GM12878 (cell line): ENCODE measurements around the gene SHH. TPM values are rescaled to one million over a fixed set of nuclear protein-coding genes. Genes with fewer than 3 reads are reported as not detected.

Source experiments
- ATAC-seq: fragments of 200-7000 bp; cut with Tn5 transposase; 3 replicates; pipeline ENCODE4 v1.9.1; 2020; ENCODE audit warnings: mild to moderate bottlenecking, moderate library complexity
- BruUV-seq: library from RNA; stranded (reverse); fragments of 400-500 nt; replicated peaks from 2 replicates; lab custom pipeline; 2021; lab: Mats Ljungman, UMichigan
- CTCF ChIA-PET: fragments of 300-600 bp; sonication (Branson Sonifier 250); formaldehyde crosslinking; extraction: SDS; loops from one replicate; lab custom pipeline; 2021; ENCODE audit warnings: inconsistent platforms; lab: Yijun Ruan, JAX
- POLR2A ChIA-PET: fragments of 350-600 bp; formaldehyde crosslinking; extraction: SDS; loops from one replicate; lab custom pipeline; 2021; ENCODE audit warnings: inconsistent platforms; lab: Charles Lee
- RAD21 ChIA-PET: fragments of 300-600 bp; sonication (Branson Sonifier 250); formaldehyde crosslinking; loops from one replicate; lab custom pipeline; 2023; ENCODE audit warnings: antibody characterized with exemption; ENCODE audit not compliant: unreplicated experiment; lab: Charles Lee
- SMC1A ChIA-PET: fragments of 300-600 bp; sonication (Branson Sonifier 250); formaldehyde crosslinking; loops from one replicate; lab custom pipeline; 2023; ENCODE audit not compliant: unreplicated experiment, uncharacterized antibody; lab: Charles Lee
- DNase-seq: peaks from one replicate; pipeline ENCODE4 v3.0.0-alpha.2; 2011; ENCODE audit warnings: low read depth, low spot score
- FAIRE-seq: peaks from 3 replicates; lab custom pipeline; 2011; peaks lifted over from hg19 to GRCh38; lab: Jason Lieb, UNC
- H2AFZ ChIP-seq: 2 replicates; pipeline ENCODE4 v1.6.0; 2011; ENCODE audit warnings: low read depth, low read length, control low read depth; ENCODE audit not compliant: control insufficient read depth
- H3K27ac ChIP-seq: 2 replicates; pipeline ENCODE4 v1.5.1; 2011; ENCODE audit warnings: control low read depth; ENCODE audit not compliant: control insufficient read depth, insufficient read depth
- H3K27me3 ChIP-seq, 2 experiments: replicated peaks in 1 of 2; 2 replicates each; pipeline versions ENCODE4 v1.6.0 to v1.6.1; 2011; ENCODE audit warnings: low read length in 1 of 2; ENCODE audit not compliant: control insufficient read depth in 2 of 2, insufficient read depth in 2 of 2
- H3K36me3 ChIP-seq, 2 experiments: 2 replicates each; pipeline ENCODE4 v1.5.1; 2011; ENCODE audit warnings: low read length in 1 of 2; ENCODE audit not compliant: control insufficient read depth in 2 of 2, insufficient read depth in 2 of 2
- H3K4me1 ChIP-seq: 2 replicates; pipeline ENCODE4 v1.6.1; 2011; ENCODE audit warnings: mild to moderate bottlenecking, low read length, moderate library complexity, mixed read lengths; ENCODE audit not compliant: control insufficient read depth, insufficient read depth
- H3K4me2 ChIP-seq: 2 replicates; pipeline ENCODE4 v1.6.0; 2011; ENCODE audit warnings: control low read depth; ENCODE audit not compliant: control insufficient read depth, insufficient read depth
- H3K4me3 ChIP-seq: fragments of 200-600 bp; sonication (generic); 2 replicates; pipeline ENCODE4 v1.5.1; 2016
- H3K79me2 ChIP-seq: 2 replicates; pipeline ENCODE4 v1.6.0; 2011; ENCODE audit warnings: low read length; ENCODE audit not compliant: control insufficient read depth, insufficient read depth
- H3K9ac ChIP-seq: 2 replicates; pipeline ENCODE4 v1.8.0; 2011; ENCODE audit warnings: low read length, control low read depth, mixed read lengths; ENCODE audit not compliant: control insufficient read depth, insufficient read depth
- H3K9me3 ChIP-seq: replicated peaks from 3 replicates; pipeline ENCODE4 v1.5.1; 2011; ENCODE audit warnings: mild to moderate bottlenecking, low read length; ENCODE audit not compliant: control insufficient read depth, insufficient read depth
- H4K20me1 ChIP-seq: 2 replicates; pipeline ENCODE4 v1.6.0; 2011; ENCODE audit not compliant: control insufficient read depth, insufficient read depth
- FOXK2 ChIP-seq: fragments of 450-650 bp; IDR thresholded peaks from 2 replicates; pipeline ENCODE4 v1.6.1; 2017; ENCODE audit warnings: mild to moderate bottlenecking, moderate library complexity
- GABPA ChIP-seq: IDR thresholded peaks from 2 replicates; pipeline ENCODE4 v1.6.1; 2014; ENCODE audit warnings: antibody characterized with exemption, low read depth, mild to moderate bottlenecking, inconsistent platforms
- IRF3 ChIP-seq: fragments of 450-650 bp; IDR thresholded peaks from 2 replicates; pipeline ENCODE4 v1.6.1; 2014; ENCODE audit warnings: mild to moderate bottlenecking
- NFYA ChIP-seq: IDR thresholded peaks from 2 replicates; pipeline ENCODE4 v1.6.1; 2011; ENCODE audit warnings: low read depth, mild to moderate bottlenecking, low read length, improper control_type of control experiment, borderline replicate concordance
- NKRF ChIP-seq: fragments of 450-650 bp; conservative IDR thresholded peaks from 2 replicates; pipeline ENCODE4 v1.6.1; 2017; ENCODE audit warnings: mild to moderate bottlenecking, moderate library complexity
- RBBP5 ChIP-seq: fragments of 200-600 bp; sonication (generic); conservative IDR thresholded peaks from 2 replicates; pipeline ENCODE4 v1.6.1; 2016
- SUZ12 ChIP-seq: fragments of 200-600 bp; sonication (generic); IDR thresholded peaks from one replicate; pipeline ENCODE4 v1.6.1; 2018; ENCODE audit warnings: antibody characterized with exemption, mild to moderate bottlenecking; ENCODE audit not compliant: unreplicated experiment
- TARDBP ChIP-seq: IDR thresholded peaks from 2 replicates; pipeline ENCODE4 v1.6.1; 2016; ENCODE audit warnings: borderline replicate concordance
- ZBTB40 ChIP-seq: fragments of 450-650 bp; IDR thresholded peaks from 2 replicates; pipeline ENCODE4 v1.6.1; 2016; ENCODE audit warnings: mild to moderate bottlenecking, moderate library complexity, borderline replicate concordance
- WGBS: methylation state at CpG from one replicate; pipeline ENCODE4 v1.1.6; 2016; ENCODE audit warnings: low lambda C conversion rate; ENCODE audit not compliant: insufficient replicate concordance, insufficient coverage; ENCODE audit errors: missing lambda C conversion rate; 5-methylcytosine and 5-hydroxymethylcytosine counted together
- in situ Hi-C: fragments of 300-500 bp; cut with MboI; formaldehyde crosslinking; loops from 9 replicates; pipeline ENCODE4 v1.14.3; 2018; ENCODE audit warnings: mixed read lengths
- intact Hi-C: fragments of 100-400 bp; cut with micrococcal nuclease; formaldehyde crosslinking; loops from one replicate; pipeline ENCODE4 v1.14.2; 2022; ENCODE audit not compliant: unreplicated experiment
- polyA plus RNA-seq, 11 experiments: library from polyadenylated mRNA; depleted of rRNA in 4 of 11; unstranded in 6 of 11; stranded (reverse) in 5 of 11; fragments of >200 nt; fragmentation: Nextera tagmentation in 4 of 11; fragmentation: Illumina TruSeq in 1 of 11; extraction: Ambion mirVana in 4 of 11; extraction: Trizol in 1 of 11; gene quantifications; 1 replicate in 1 of 11; 2 replicates in 10 of 11; pipeline versions ENCODE4 v1.2.1 to v1.2.3, GENCODE V29; 2011 to 2016; ENCODE audit warnings: inconsistent platforms in 2 of 11, missing spikeins in 2 of 11, low read depth in 1 of 11
- total RNA-seq, 4 experiments: library from RNA; depleted of rRNA in 3 of 4; stranded (reverse); fragments of >200 nt in 3 of 4; fragmentation: Illumina TruSeq in 1 of 4; extraction: Trizol in 1 of 4; gene quantifications; 2 replicates each; pipeline versions ENCODE4 v1.2.1 to v1.2.3, GENCODE V29; 2013 to 2021
- TF ChIP-seq, protein P1 (sequence below): IDR thresholded peaks from 2 replicates; pipeline ENCODE4 v1.6.1; 2012; ENCODE audit warnings: low read length, inconsistent platforms

The SHH gene
- total and polyA plus RNA-seq, 10 of the 15 experiments (the other 5 are each of a cell fraction or from before 2014, with no cell fraction given): not detected

GRCh38 chr7:155825336-155825735 lies 13.1 kb upstream of the SHH start:
- WGBS: 2% methylated on average over 3 of the region's 3 CpGs
- TF ChIP-seq TARDBP: no peak
- TF ChIP-seq RBBP5: no peak
- TF ChIP-seq SUZ12: no peak
- TF ChIP-seq NFYA: no peak
- no peak for TF ChIP-seq GABPA
- no peak for TF ChIP-seq IRF3
- TF ChIP-seq, protein P1, sequence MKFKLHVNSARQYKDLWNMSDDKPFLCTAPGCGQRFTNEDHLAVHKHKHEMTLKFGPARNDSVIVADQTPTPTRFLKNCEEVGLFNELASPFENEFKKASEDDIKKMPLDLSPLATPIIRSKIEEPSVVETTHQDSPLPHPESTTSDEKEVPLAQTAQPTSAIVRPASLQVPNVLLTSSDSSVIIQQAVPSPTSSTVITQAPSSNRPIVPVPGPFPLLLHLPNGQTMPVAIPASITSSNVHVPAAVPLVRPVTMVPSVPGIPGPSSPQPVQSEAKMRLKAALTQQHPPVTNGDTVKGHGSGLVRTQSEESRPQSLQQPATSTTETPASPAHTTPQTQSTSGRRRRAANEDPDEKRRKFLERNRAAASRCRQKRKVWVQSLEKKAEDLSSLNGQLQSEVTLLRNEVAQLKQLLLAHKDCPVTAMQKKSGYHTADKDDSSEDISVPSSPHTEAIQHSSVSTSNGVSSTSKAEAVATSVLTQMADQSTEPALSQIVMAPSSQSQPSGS: no peak
- no peak for TF ChIP-seq NKRF
- TF ChIP-seq ZBTB40: no peak
- no peak for TF ChIP-seq FOXK2
- Histone ChIP-seq H3K36me3 (no peaks in the 10 kb centered on the region), H3K4me1 (no peaks in the 10 kb centered on the region), H3K9me3 (no peaks in the 10 kb centered on the region), H2AFZ (no peak overlapping the region), H3K4me2 (no peak overlapping the region), H3K4me3 (no peak overlapping the region), H3K27ac (no peak overlapping the region), H3K9ac (no peak overlapping the region), H4K20me1 (no peaks in the 10 kb centered on the region), H3K79me2 (no peaks in the 10 kb centered on the region), H3K27me3 (peaks cover 2 to 3% of the 10 kb centered on the region in 2 experiments; a peak in 2 of 4 replicates)
- in situ Hi-C loops: no loop called here
- ChIA-PET RAD21 (no interaction called here), POLR2A (no interaction called here), CTCF (no interaction called here), SMC1A (no interaction called here)
- no TSS peak for BruUV-seq
- ATAC-seq: no peak
- intact Hi-C loops: no loop called here
- no peak for FAIRE-seq
- no peak for DNase-seq
